HFF-Myc (cell line): ENCODE results near the gene DTX2.
A peak's percentile ranks its signal among the peaks of the same experiment; 100 is the strongest.
"Not testable (repeated sequence)": the region's sequence is repeated elsewhere in the genome, so short reads cannot be mapped to it uniquely, and the experiment has no call there.

Source experiments
- DNase-seq: peaks from one replicate; pipeline ENCODE4 v3.0.0-alpha.2; 2011; ENCODE audit warnings: low read depth; ENCODE audit errors: extremely low read depth
- H3K4me3 ChIP-seq: replicated peaks from 2 replicates; pipeline ENCODE4 v1.5.1; 2011; ENCODE audit warnings: low read depth, mild to moderate bottlenecking, control low read depth, low read length
- TF ChIP-seq, protein P1 (sequence below): IDR thresholded peaks from 2 replicates; pipeline ENCODE4 v1.5.1; 2012; ENCODE audit warnings: mild to moderate bottlenecking, low read depth, low read length, control low read depth; ENCODE audit errors: missing control alignments

Gene DTX2

DNA sequence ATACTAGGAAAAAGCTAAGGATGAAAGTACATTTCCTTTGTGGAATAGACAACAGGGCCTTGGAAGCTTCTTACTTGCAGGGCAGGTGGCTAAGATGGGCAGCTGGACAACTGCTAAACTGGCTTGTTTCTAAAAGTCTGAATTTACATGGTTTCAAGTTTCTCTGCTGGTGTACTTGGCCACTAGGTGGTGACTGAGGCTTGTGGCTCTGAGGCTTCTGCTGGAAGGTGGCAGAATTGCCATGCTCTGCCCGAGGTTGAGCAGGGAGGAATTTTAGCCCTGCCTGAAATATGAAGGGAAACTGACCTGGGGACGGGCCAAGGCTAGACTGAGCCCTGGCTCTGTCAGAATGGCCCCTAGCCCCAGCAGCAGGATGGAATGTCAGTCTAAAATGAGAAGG, 23.6 kb upstream of the DTX2 start:
- TF ChIP-seq, protein P1, sequence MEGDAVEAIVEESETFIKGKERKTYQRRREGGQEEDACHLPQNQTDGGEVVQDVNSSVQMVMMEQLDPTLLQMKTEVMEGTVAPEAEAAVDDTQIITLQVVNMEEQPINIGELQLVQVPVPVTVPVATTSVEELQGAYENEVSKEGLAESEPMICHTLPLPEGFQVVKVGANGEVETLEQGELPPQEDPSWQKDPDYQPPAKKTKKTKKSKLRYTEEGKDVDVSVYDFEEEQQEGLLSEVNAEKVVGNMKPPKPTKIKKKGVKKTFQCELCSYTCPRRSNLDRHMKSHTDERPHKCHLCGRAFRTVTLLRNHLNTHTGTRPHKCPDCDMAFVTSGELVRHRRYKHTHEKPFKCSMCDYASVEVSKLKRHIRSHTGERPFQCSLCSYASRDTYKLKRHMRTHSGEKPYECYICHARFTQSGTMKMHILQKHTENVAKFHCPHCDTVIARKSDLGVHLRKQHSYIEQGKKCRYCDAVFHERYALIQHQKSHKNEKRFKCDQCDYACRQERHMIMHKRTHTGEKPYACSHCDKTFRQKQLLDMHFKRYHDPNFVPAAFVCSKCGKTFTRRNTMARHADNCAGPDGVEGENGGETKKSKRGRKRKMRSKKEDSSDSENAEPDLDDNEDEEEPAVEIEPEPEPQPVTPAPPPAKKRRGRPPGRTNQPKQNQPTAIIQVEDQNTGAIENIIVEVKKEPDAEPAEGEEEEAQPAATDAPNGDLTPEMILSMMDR = peak; percentile 52
- DNase-seq = peak; percentile 48
- not testable (repeated sequence) for H3K4me3 ChIP-seq

DNA sequence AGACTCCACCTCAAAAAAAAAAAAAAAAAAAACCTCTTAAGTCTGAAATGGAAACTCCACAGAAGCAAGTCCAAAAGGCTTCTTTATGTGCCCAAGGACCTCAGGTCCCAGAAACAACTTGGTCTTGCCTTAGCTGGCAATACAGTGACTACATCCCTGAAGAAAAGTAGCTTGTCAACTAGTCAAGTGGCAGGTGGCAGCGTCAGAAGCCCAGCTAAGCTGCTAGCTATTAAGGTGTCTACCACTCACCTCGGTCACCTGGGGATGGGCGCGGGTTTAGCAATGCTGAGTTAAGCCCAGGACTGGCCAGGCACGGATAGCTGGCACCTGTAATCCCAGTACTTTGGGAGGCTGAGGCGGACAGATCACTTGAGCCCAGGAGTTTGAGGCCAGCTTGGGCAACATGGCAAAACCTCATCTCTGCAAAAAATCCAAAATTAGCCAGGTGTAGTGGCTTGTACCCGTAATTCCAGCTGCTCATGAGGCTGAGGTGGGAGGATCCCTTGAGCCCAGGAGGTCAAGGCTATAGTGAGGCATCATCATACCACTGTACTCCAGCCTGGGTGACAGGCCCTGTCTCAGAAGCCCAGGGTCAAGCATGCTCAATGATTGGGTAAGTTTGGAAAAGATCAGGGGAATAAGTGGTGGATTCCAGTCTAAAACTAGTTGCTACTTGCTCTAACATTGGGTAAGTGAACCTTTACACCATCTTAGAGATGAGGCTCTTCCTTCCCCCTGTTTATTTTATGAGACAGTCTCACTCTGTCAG, 22.2 kb upstream of the DTX2 start:
- DNase-seq, H3K4me3 ChIP-seq: not testable (repeated sequence)

GRCh38 chr7:76440404-76440803, 21.1 kb upstream of the DTX2 start:
- not testable (repeated sequence) for DNase-seq, H3K4me3 ChIP-seq

GRCh38 chr7:76441792-76442191, 19.7 kb upstream of the DTX2 start:
- not testable (repeated sequence) for H3K4me3 ChIP-seq, DNase-seq

- DNase-seq, H3K4me3 ChIP-seq: not testable (repeated sequence)
Observed at GRCh38 chr7:76442664-76443446, 18.7 kb upstream of the DTX2 start.

DNA sequence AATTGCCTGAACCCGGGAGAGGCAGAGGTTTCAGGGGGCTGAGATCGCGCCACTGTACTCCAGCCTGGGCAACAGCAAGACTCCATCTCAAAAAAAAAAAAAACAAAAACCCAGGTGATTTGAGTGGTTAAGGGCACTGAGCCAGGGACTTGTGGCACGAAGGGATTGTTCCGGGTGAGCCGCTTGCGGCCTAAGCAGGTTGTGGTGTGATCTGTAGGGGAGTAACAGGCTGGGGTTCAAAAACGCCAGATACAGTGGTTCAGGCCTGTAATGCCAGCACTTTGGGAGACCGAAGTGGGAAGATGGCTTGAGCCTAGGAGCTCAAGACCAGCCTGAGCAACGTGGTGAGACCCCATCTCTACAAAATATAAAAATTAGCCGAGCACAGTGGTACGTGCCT, 17.7 kb upstream of the DTX2 start:
- not testable (repeated sequence) for DNase-seq, H3K4me3 ChIP-seq

- not testable (repeated sequence) for DNase-seq, H3K4me3 ChIP-seq
Observed at GRCh38 chr7:76445577-76446008, 15.9 kb upstream of the DTX2 start.

GRCh38 chr7:76457017-76457416, 4.5 kb upstream of the DTX2 start:
- DNase-seq, H3K4me3 ChIP-seq: not testable (repeated sequence)

GRCh38 chr7:76458504-76458903, 3.0 kb upstream of the DTX2 start:
- not testable (repeated sequence) for DNase-seq, H3K4me3 ChIP-seq

GRCh38 chr7:76460767-76461166, 742 bp upstream of the DTX2 start:
- DNase-seq, H3K4me3 ChIP-seq: not testable (repeated sequence)

DNA sequence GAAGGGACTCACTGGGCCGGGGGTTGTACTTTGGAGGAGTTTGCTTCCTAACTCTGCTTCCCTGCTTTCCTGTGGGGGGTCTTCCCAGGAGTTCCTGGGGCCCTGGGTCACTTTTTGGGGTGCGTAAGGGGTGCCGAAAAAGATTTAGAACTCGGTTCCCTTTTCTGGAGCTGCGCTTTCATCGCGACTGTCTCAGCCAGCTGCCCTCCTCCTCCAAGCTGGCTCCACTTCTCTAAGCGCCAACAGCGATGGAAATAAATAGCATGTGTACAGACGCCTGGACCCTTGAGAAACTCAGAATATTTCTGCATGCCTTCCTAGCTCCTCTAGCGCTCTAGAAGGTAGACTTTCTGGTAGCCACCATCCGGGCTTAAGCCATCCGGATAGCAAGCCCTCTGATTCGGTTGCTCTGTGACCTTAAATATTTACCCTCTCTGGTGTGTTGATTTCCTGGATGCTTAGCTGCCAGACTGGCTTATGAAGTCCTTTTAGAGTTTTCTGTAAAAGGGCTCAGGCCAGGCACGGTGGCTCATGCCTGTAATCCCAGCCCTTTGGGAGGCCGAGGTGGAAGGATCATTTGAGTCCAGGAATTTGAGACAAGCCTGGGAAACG, 868 bp downstream of the DTX2 start:
- not testable (repeated sequence) for DNase-seq, H3K4me3 ChIP-seq

DNA sequence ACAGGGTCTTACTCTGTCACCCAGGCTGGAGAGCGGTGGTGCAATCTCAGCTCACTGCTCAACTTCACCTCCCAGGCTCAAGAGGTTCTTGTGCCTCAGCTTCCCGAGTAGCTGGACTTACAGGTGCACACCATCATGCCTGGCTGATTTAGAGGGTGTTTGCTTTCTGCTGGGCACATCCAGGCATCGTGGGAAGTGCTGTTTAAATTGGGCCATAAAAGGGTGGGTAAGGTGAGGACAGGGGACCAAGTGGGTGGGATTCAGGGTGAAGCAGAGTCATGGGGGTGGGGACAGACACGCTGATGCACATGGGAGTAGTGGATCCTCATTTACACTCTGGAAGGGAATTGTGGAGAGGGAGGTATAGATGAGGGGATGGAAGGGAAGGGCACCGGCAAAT, 3.5 kb downstream of the DTX2 start:
- not testable (repeated sequence) for DNase-seq, H3K4me3 ChIP-seq

- DNase-seq, H3K4me3 ChIP-seq: not testable (repeated sequence)
Observed at GRCh38 chr7:76465950-76466349, 4.4 kb downstream of the DTX2 start.

GRCh38 chr7:76467743-76468404, 6.4 kb downstream of the DTX2 start:
- DNase-seq, H3K4me3 ChIP-seq: not testable (repeated sequence)

DNA sequence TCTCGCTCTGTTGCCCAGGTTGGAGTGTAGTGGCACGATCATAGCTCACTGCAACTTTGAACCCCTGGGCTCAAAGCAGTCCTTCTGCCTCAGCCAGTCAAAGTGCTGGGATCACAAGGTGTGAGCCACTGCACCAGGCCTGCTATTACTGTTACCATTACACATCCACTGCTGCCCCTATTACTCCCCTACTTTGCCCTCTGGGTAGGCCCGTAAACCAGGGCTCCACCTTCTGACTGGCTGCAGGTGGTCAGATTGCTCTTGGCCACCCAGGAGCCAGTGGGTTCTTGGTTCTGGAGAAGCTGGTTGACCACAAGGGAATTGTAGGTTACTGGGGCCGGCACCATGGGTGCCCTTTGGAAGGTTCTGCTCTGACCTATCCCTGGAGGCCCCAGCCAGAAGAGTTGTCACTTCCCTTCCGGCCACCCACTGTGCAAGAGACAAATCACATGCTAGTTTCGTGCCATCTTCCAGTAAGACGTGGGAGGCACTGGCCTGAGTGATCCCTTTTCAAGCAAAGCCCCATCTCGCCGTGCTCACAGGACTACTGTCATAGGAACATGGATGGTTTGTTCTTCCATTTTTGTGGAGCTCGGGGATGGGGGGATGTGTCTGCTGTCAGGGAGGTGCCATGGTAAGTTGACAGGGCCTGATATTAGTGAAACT, 10.2 kb downstream of the DTX2 start:
- H3K4me3 ChIP-seq, DNase-seq: not testable (repeated sequence)

GRCh38 chr7:76473097-76473496, 11.6 kb downstream of the DTX2 start:
- DNase-seq, H3K4me3 ChIP-seq: not testable (repeated sequence)
